Fibroblast of the aortic adventitia (primary cell): ENCODE data around the gene ATP8A2. TPM values are rescaled to one million over a fixed set of nuclear protein-coding genes. Genes with fewer than 3 reads are reported as not detected.

ENCODE experiments used
- DNase-seq: peaks from one replicate; pipeline ENCODE4 v3.0.0-alpha.2; 2010; ENCODE audit warnings: low read depth
- H3K4me3 ChIP-seq: 2 replicates; pipeline ENCODE4 v1.5.1; 2011; ENCODE audit warnings: low read depth, mild to moderate bottlenecking, control low read depth, low read length, moderate library complexity
- CTCF ChIP-seq: IDR thresholded peaks from 2 replicates; pipeline ENCODE4 v1.5.1; 2011; ENCODE audit warnings: mild to moderate bottlenecking, low read length, control low read depth, inconsistent platforms; ENCODE audit not compliant: insufficient read depth
- total RNA-seq: library from RNA; depleted of rRNA; stranded (reverse); fragments of >200 nt; gene quantifications from 2 replicates; pipeline ENCODE4 v1.2.3, GENCODE V29; 2012; ENCODE audit warnings: low replicate concordance

ATP8A2 gene
- total RNA-seq, 1 donor, result under 0.01 TPM

GRCh38 chr13:25709088-25709487 is 337.3 kb downstream of the ATP8A2 start:
- DNase-seq, result no peak
- no peak for TF ChIP-seq CTCF
- H3K4me3 ChIP-seq, result no peak overlapping the region

GRCh38 chr13:25715760-25716159 is 344.0 kb downstream of the ATP8A2 start:
- no peak for TF ChIP-seq CTCF
- H3K4me3 ChIP-seq, result no peak overlapping the region
- DNase-seq, result no peak

- no peak overlapping the region for H3K4me3 ChIP-seq
- TF ChIP-seq CTCF, result no peak
- DNase-seq, result no peak
These were observed 346.0 kb downstream of the ATP8A2 start for GRCh38 chr13:25717666-25718197.

- H3K4me3 ChIP-seq, result no peak overlapping the region
- no peak for DNase-seq
- TF ChIP-seq CTCF, result no peak
These were observed 347.9 kb downstream of the ATP8A2 start for GRCh38 chr13:25719666-25720065.

GRCh38 chr13:25722893-25723292 is 351.1 kb downstream of the ATP8A2 start:
- TF ChIP-seq CTCF, result no peak
- DNase-seq, result no peak
- no peak overlapping the region for H3K4me3 ChIP-seq

GRCh38 chr13:25725104-25725503 is 353.3 kb downstream of the ATP8A2 start:
- no peak for DNase-seq
- H3K4me3 ChIP-seq, result no peak overlapping the region
- TF ChIP-seq CTCF, result no peak

GRCh38 chr13:25727250-25727649 is 355.5 kb downstream of the ATP8A2 start:
- TF ChIP-seq CTCF, result no peak
- no peak overlapping the region for H3K4me3 ChIP-seq
- DNase-seq, result no peak
